Measurements from ENCODE around the gene CCDC14. TPM values are rescaled to one million over a fixed set of nuclear protein-coding genes. Genes with fewer than 3 reads are reported as not detected.

The CCDC14 gene
- total RNA-seq, 6 experiments from 2014 or later, result 10.4 to 15.6 (median 11.7) TPM

- ATAC-seq, result peak in 3 of 4 donors; percentile 57 to 65 (median 58)
- intact Hi-C loops (cut with DNase I), result no loop called here
- no peak for TF ChIP-seq CTCF (IDR thresholded peaks at IDR 0.05)
- no peak for TF ChIP-seq POLR2A (IDR thresholded peaks at IDR 0.05)
These were observed 21.3 kb downstream of the CCDC14 start for GRCh38 chr3:123939706-123940105.

GRCh38 chr3:123936400-123936799, 24.6 kb downstream of the CCDC14 start:
- no peak for ATAC-seq
- WGBS (ENCODE audit: insufficient coverage, low coverage, low lambda C conversion rate, missing lambda C conversion rate), result 61% methylated on average over 2 of the region's 2 CpGs
- TF ChIP-seq POLR2A (IDR thresholded peaks at IDR 0.05) (no peak), CTCF (IDR thresholded peaks at IDR 0.05) (no peak)
- peaks cover 0 to 20% (median 0%) of the 10 kb centered on the region in 4 donors for H3K4me1 ChIP-seq
- no peak overlapping the region for H3K4me3 ChIP-seq
- no peaks in the 10 kb centered on the region for H3K36me3 ChIP-seq
- H3K27ac ChIP-seq, result no peak overlapping the region
- DNase-seq, result no peak
- no peaks in the 10 kb centered on the region for H3K27me3 ChIP-seq
- H3K9me3 ChIP-seq, result no peaks in the 10 kb centered on the region
- intact Hi-C loops (cut with DNase I), result no loop called here

More at GRCh38 chr3:123939706-123940105, 21.3 kb downstream of the CCDC14 start:
- no peaks in the 10 kb centered on the region for H3K27me3 ChIP-seq
- no peaks in the 10 kb centered on the region for H3K9me3 ChIP-seq
- no peaks in the 10 kb centered on the region for H3K36me3 ChIP-seq
- peak overlapping the region in 1 of 3 donors; percentile 22 for H3K4me3 ChIP-seq
- no peak for DNase-seq
- peaks cover 0 to 20% (median 0%) of the 10 kb centered on the region in 4 donors for H3K4me1 ChIP-seq
- WGBS (ENCODE audit: insufficient coverage, low coverage, low lambda C conversion rate, missing lambda C conversion rate), result 28% methylated on average over 2 of the region's 2 CpGs
- H3K27ac ChIP-seq, result no peak overlapping the region

GRCh38 chr3:123935830-123936229, 25.2 kb downstream of the CCDC14 start:
- Histone ChIP-seq H3K27ac (no peak overlapping the region), H3K4me1 (peaks cover 0 to 15% (median 0%) of the 10 kb centered on the region in 4 donors), H3K27me3 (no peaks in the 10 kb centered on the region), H3K4me3 (no peak overlapping the region), H3K9me3 (no peaks in the 10 kb centered on the region), H3K36me3 (peaks cover 0 to 4% (median 0%) of the 10 kb centered on the region in 4 donors)
- no peak for DNase-seq
- TF ChIP-seq POLR2A (IDR thresholded peaks at IDR 0.05) (no peak), CTCF (IDR thresholded peaks at IDR 0.05) (no peak)
- intact Hi-C loops (cut with DNase I), result no loop called here
- no peak for ATAC-seq

- Histone ChIP-seq H3K9me3 (no peaks in the 10 kb centered on the region), H3K4me3 (no peak overlapping the region), H3K4me1 (no peaks in the 10 kb centered on the region), H3K36me3 (peaks cover 0 to 10% (median 0%) of the 10 kb centered on the region in 4 donors), H3K27me3 (no peaks in the 10 kb centered on the region), H3K27ac (no peak overlapping the region)
- intact Hi-C loops (cut with DNase I), result no loop called here
- no peak for TF ChIP-seq CTCF (IDR thresholded peaks at IDR 0.05)
- DNase-seq (no peak), ATAC-seq (peak; percentile 63 to 87 (median 72))
- WGBS (ENCODE audit: insufficient coverage, low coverage, low lambda C conversion rate, missing lambda C conversion rate), result 27% methylated on average over 2 of the region's 2 CpGs
These were observed 26.8 kb downstream of the CCDC14 start for GRCh38 chr3:123934250-123934649.

GRCh38 chr3:123930445-123930844, 30.6 kb downstream of the CCDC14 start:
- H3K9me3 ChIP-seq, result no peaks in the 10 kb centered on the region
- no peaks in the 10 kb centered on the region for H3K27me3 ChIP-seq
- peaks cover 0 to 10% (median 0%) of the 10 kb centered on the region in 4 donors for H3K36me3 ChIP-seq
- no peaks in the 10 kb centered on the region for H3K4me1 ChIP-seq
- TF ChIP-seq POLR2A (IDR thresholded peaks at IDR 0.05), result no peak
- no peak for TF ChIP-seq CTCF (IDR thresholded peaks at IDR 0.05)
- no peak overlapping the region for H3K4me3 ChIP-seq
- ATAC-seq (no peak), DNase-seq (no peak)
- no peak overlapping the region for H3K27ac ChIP-seq
- intact Hi-C loops (cut with DNase I), result no loop called here

Measured in right lobe of liver (tissue), 6 donors.